ENCODE measurements around the gene OSMR.

OSMR gene

GRCh38 chr5:38845526-38846378, at the start of gene OSMR:
OSMR (plus strand) TSS chr5:38846012; CDS start chr5:38869045, 23,033 bp downstream.
- Histone ChIP-seq H3K4me1 (ENCODE audit: control insufficient read depth, insufficient read depth, low read length, unreplicated experiment) (peaks cover 19% of the 10 kb centered on the region), H3K36me3 (ENCODE audit: insufficient read depth, low read length) (peaks cover 30% of the 10 kb centered on the region), H3K27me3 (ENCODE audit: insufficient read depth, low read length) (no peaks in the 10 kb centered on the region), H3K27ac (ENCODE audit: low read depth, low read length) (peak within 1 kb of the TSS; percentile 97), H3K4me3 (ENCODE audit: low read depth, low read length) (peak within 1 kb of the TSS; percentile 91), H3K79me2 (ENCODE audit: control insufficient read depth, insufficient read depth, low read length, unreplicated experiment) (peaks cover 94% of the 10 kb centered on the region), H2AFZ (ENCODE audit: low read length, unreplicated experiment) (peak within 1 kb of the TSS; percentile 35)

GRCh38 chr5:38796742-38797108, 49.1 kb upstream of the OSMR start:
- peaks cover 20% of the 10 kb centered on the region for H3K4me1 ChIP-seq (ENCODE audit: control insufficient read depth, insufficient read depth, low read length, unreplicated experiment)
- H2AFZ ChIP-seq (ENCODE audit: low read length, unreplicated experiment), result no peak overlapping the region
- no peaks in the 10 kb centered on the region for H3K79me2 ChIP-seq (ENCODE audit: control insufficient read depth, insufficient read depth, low read length, unreplicated experiment)
- peak overlapping the region; percentile 72 for H3K27ac ChIP-seq (ENCODE audit: low read depth, low read length)
- no peaks in the 10 kb centered on the region for H3K36me3 ChIP-seq (ENCODE audit: insufficient read depth, low read length)
- H3K27me3 ChIP-seq (ENCODE audit: insufficient read depth, low read length), result no peaks in the 10 kb centered on the region
- peak overlapping the region; percentile 4; the same call in 1 of the 2 replicates for H3K4me3 ChIP-seq (ENCODE audit: low read depth, low read length)

- H3K79me2 ChIP-seq (ENCODE audit: control insufficient read depth, insufficient read depth, low read length, unreplicated experiment), result no peaks in the 10 kb centered on the region
- no peaks in the 10 kb centered on the region for H3K36me3 ChIP-seq (ENCODE audit: insufficient read depth, low read length)
- H3K27me3 ChIP-seq (ENCODE audit: insufficient read depth, low read length), result no peaks in the 10 kb centered on the region
- H2AFZ ChIP-seq (ENCODE audit: low read length, unreplicated experiment), result no peak overlapping the region
- no peak overlapping the region for H3K27ac ChIP-seq (ENCODE audit: low read depth, low read length)
- H3K4me3 ChIP-seq (ENCODE audit: low read depth, low read length), result no peak overlapping the region
- peaks cover 20% of the 10 kb centered on the region for H3K4me1 ChIP-seq (ENCODE audit: control insufficient read depth, insufficient read depth, low read length, unreplicated experiment)
Observed at GRCh38 chr5:38797838-38798237, 48.0 kb upstream of the OSMR start.

GRCh38 chr5:38799556-38800377, 46.0 kb upstream of the OSMR start:
- Histone ChIP-seq H3K27ac (ENCODE audit: low read depth, low read length) (no peak overlapping the region), H2AFZ (ENCODE audit: low read length, unreplicated experiment) (no peak overlapping the region), H3K27me3 (ENCODE audit: insufficient read depth, low read length) (no peaks in the 10 kb centered on the region), H3K36me3 (ENCODE audit: insufficient read depth, low read length) (no peaks in the 10 kb centered on the region), H3K4me3 (ENCODE audit: low read depth, low read length) (no peak overlapping the region), H3K79me2 (ENCODE audit: control insufficient read depth, insufficient read depth, low read length, unreplicated experiment) (no peaks in the 10 kb centered on the region), H3K4me1 (ENCODE audit: control insufficient read depth, insufficient read depth, low read length, unreplicated experiment) (peaks cover 20% of the 10 kb centered on the region)

- H3K36me3 ChIP-seq (ENCODE audit: insufficient read depth, low read length), result no peaks in the 10 kb centered on the region
- peaks cover 20% of the 10 kb centered on the region for H3K4me1 ChIP-seq (ENCODE audit: control insufficient read depth, insufficient read depth, low read length, unreplicated experiment)
- no peaks in the 10 kb centered on the region for H3K79me2 ChIP-seq (ENCODE audit: control insufficient read depth, insufficient read depth, low read length, unreplicated experiment)
- no peak overlapping the region for H3K4me3 ChIP-seq (ENCODE audit: low read depth, low read length)
- H3K27ac ChIP-seq (ENCODE audit: low read depth, low read length), result no peak overlapping the region
- no peak overlapping the region for H2AFZ ChIP-seq (ENCODE audit: low read length, unreplicated experiment)
- no peaks in the 10 kb centered on the region for H3K27me3 ChIP-seq (ENCODE audit: insufficient read depth, low read length)
Observed at GRCh38 chr5:38800515-38800914, 45.3 kb upstream of the OSMR start.

- no peaks in the 10 kb centered on the region for H3K27me3 ChIP-seq (ENCODE audit: insufficient read depth, low read length)
- no peak overlapping the region for H2AFZ ChIP-seq (ENCODE audit: low read length, unreplicated experiment)
- H3K4me3 ChIP-seq (ENCODE audit: low read depth, low read length), result no peak overlapping the region
- H3K27ac ChIP-seq (ENCODE audit: low read depth, low read length), result no peak overlapping the region
- peaks cover 19% of the 10 kb centered on the region for H3K4me1 ChIP-seq (ENCODE audit: control insufficient read depth, insufficient read depth, low read length, unreplicated experiment)
- no peaks in the 10 kb centered on the region for H3K36me3 ChIP-seq (ENCODE audit: insufficient read depth, low read length)
- H3K79me2 ChIP-seq (ENCODE audit: control insufficient read depth, insufficient read depth, low read length, unreplicated experiment), result no peaks in the 10 kb centered on the region
Observed at GRCh38 chr5:38802125-38802524, 43.7 kb upstream of the OSMR start.

- H3K4me3 ChIP-seq (ENCODE audit: low read depth, low read length), result no peak overlapping the region
- no peak overlapping the region for H2AFZ ChIP-seq (ENCODE audit: low read length, unreplicated experiment)
- peaks cover 29% of the 10 kb centered on the region for H3K4me1 ChIP-seq (ENCODE audit: control insufficient read depth, insufficient read depth, low read length, unreplicated experiment)
- no peak overlapping the region for H3K27ac ChIP-seq (ENCODE audit: low read depth, low read length)
- no peaks in the 10 kb centered on the region for H3K27me3 ChIP-seq (ENCODE audit: insufficient read depth, low read length)
- H3K36me3 ChIP-seq (ENCODE audit: insufficient read depth, low read length), result no peaks in the 10 kb centered on the region
- no peaks in the 10 kb centered on the region for H3K79me2 ChIP-seq (ENCODE audit: control insufficient read depth, insufficient read depth, low read length, unreplicated experiment)
Observed at GRCh38 chr5:38803246-38803645, 42.6 kb upstream of the OSMR start.

- H2AFZ ChIP-seq (ENCODE audit: low read length, unreplicated experiment), result no peak overlapping the region
- H3K27me3 ChIP-seq (ENCODE audit: insufficient read depth, low read length), result no peaks in the 10 kb centered on the region
- H3K4me3 ChIP-seq (ENCODE audit: low read depth, low read length), result no peak overlapping the region
- H3K4me1 ChIP-seq (ENCODE audit: control insufficient read depth, insufficient read depth, low read length, unreplicated experiment), result peaks cover 46% of the 10 kb centered on the region
- H3K79me2 ChIP-seq (ENCODE audit: control insufficient read depth, insufficient read depth, low read length, unreplicated experiment), result no peaks in the 10 kb centered on the region
- peak overlapping the region; percentile 90 for H3K27ac ChIP-seq (ENCODE audit: low read depth, low read length)
- no peaks in the 10 kb centered on the region for H3K36me3 ChIP-seq (ENCODE audit: insufficient read depth, low read length)
Observed at GRCh38 chr5:38806775-38807258, 39.0 kb upstream of the OSMR start.

- no peak overlapping the region for H2AFZ ChIP-seq (ENCODE audit: low read length, unreplicated experiment)
- H3K36me3 ChIP-seq (ENCODE audit: insufficient read depth, low read length), result no peaks in the 10 kb centered on the region
- no peaks in the 10 kb centered on the region for H3K27me3 ChIP-seq (ENCODE audit: insufficient read depth, low read length)
- H3K4me1 ChIP-seq (ENCODE audit: control insufficient read depth, insufficient read depth, low read length, unreplicated experiment), result peaks cover 46% of the 10 kb centered on the region
- peak overlapping the region; percentile 18; the same call in 1 of the 2 replicates for H3K4me3 ChIP-seq (ENCODE audit: low read depth, low read length)
- H3K27ac ChIP-seq (ENCODE audit: low read depth, low read length), result peak overlapping the region; percentile 90
- H3K79me2 ChIP-seq (ENCODE audit: control insufficient read depth, insufficient read depth, low read length, unreplicated experiment), result no peaks in the 10 kb centered on the region
Observed at GRCh38 chr5:38807570-38808483, 38.0 kb upstream of the OSMR start.

All from ACC112 (cell line).